ENCODE measurements around the gene DICER1.
"Not testable (repeated sequence)": the region's sequence is repeated elsewhere in the genome, so short reads cannot be mapped to it uniquely, and the experiment has no call there.

Gene DICER1

DNA sequence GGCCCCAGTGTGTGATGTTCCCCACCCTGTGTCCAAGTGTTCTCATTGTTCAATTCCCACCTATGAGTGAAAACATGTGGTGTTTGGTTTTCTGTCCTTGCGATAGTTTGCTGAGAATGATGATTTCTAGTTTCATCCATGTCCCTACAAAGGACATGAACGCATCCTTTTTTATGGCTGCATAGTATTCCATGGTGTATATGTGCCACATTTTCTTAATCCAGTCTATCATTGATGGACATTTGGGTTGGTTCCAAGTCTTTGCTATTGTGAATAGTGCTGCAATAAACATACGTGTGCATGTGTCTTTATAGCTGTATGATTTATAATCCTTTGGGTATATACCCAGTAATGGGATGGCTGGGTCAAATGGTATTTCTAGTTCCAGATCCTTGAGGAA, 18.3 kb upstream of the DICER1 start:
- not testable (repeated sequence) for DNase-seq (ENCODE audit: low spot score); H3K9me3 Mint-ChIP-seq; H3K27ac Mint-ChIP-seq; H3K4me1 Mint-ChIP-seq (ENCODE audit: low read depth); H3K36me3 Mint-ChIP-seq (ENCODE audit: low read depth); H3K4me3 Mint-ChIP-seq
- H3K27me3 Mint-ChIP-seq (ENCODE audit: low read depth) = peaks cover 12% of the 10 kb centered on the region

DNA sequence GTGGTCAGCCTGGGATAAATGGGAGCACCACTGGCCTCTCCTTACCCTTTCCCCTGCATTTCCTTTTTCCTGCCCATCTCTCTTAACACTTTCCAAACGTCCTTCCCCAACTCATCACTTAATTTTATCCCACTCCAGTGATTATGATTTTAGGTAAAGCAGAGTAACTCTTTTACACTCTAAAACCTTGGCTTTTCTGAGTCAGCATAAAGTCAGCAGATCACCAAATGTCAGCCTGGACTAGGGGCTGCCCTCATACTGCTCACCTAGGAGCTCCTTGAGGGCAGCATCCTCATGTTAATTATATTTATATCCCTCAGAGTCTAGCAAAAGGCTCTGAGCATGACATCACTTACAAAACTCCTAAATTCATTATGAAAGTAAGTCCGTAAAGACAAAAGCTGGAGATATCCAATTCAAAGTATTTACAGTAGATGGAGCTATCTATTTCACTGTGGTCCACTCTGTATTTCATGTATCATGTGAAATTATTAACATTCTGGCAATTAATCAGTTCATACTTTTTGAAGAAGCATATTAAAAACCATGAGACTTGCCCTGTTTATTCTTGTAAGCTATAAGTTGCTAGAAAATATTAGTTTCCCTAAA, 17.0 kb upstream of the DICER1 start:
- DNase-seq (ENCODE audit: low spot score) = no peak
- Mint-ChIP-seq H3K27ac (no peak overlapping the region), H3K4me1 (ENCODE audit: low read depth) (no peaks in the 10 kb centered on the region), H3K36me3 (ENCODE audit: low read depth) (no peaks in the 10 kb centered on the region), H3K27me3 (ENCODE audit: low read depth) (peaks cover 12% of the 10 kb centered on the region), H3K4me3 (no peak overlapping the region), H3K9me3 (no peaks in the 10 kb centered on the region)

DNA sequence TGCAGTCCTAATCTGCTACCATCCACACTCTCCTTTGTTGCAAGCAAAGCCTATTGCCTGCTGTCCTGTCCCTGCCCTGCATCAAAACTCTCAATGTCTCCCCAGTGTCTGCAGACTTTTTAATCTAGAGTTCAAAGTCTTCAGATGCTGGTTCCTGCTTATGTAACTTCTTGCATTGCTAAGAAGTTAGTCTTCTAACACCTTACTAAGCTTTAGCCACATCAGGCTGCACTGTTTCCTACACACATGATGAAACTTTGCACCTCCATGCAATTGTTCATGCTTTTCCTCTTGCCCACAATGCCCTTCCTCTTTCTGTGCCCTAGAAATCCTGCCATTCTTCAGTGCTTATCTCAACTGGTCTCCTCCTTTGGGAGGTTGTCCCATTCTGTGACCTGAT, 16.2 kb upstream of the DICER1 start:
- DNase-seq (ENCODE audit: low spot score) = no peak
- H3K27me3 Mint-ChIP-seq (ENCODE audit: low read depth) = peaks cover 12% of the 10 kb centered on the region
- H3K9me3 Mint-ChIP-seq = no peaks in the 10 kb centered on the region
- no peaks in the 10 kb centered on the region for H3K36me3 Mint-ChIP-seq (ENCODE audit: low read depth)
- no peak overlapping the region for H3K27ac Mint-ChIP-seq
- H3K4me3 Mint-ChIP-seq = no peak overlapping the region
- no peaks in the 10 kb centered on the region for H3K4me1 Mint-ChIP-seq (ENCODE audit: low read depth)

DNA sequence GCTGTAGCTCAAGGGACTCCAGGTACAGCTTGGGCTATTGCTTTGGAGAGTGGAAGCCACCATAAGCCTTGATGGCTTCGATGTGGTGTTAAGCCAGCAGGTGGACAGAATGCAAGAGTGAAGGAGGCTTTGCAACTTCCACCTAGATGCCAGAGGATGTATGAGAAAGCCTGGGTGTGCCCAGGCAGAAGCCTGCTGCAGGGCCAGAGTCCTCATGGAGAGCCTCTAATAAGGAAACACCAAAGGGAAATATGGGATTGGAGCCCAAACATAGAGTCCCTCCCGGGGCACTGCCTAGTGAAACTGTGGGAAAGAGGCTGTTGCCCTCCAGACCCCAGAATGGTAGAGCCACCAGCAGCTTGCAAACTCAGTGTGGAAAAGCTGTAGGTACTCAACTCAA, 9.8 kb upstream of the DICER1 start:
- H3K4me1 Mint-ChIP-seq (ENCODE audit: low read depth) = no peaks in the 10 kb centered on the region
- H3K27ac Mint-ChIP-seq = no peak overlapping the region
- H3K4me3 Mint-ChIP-seq = no peak overlapping the region
- no peaks in the 10 kb centered on the region for H3K27me3 Mint-ChIP-seq (ENCODE audit: low read depth)
- H3K9me3 Mint-ChIP-seq = no peaks in the 10 kb centered on the region
- H3K36me3 Mint-ChIP-seq (ENCODE audit: low read depth) = no peaks in the 10 kb centered on the region
- no peak for DNase-seq (ENCODE audit: low spot score)

DNA sequence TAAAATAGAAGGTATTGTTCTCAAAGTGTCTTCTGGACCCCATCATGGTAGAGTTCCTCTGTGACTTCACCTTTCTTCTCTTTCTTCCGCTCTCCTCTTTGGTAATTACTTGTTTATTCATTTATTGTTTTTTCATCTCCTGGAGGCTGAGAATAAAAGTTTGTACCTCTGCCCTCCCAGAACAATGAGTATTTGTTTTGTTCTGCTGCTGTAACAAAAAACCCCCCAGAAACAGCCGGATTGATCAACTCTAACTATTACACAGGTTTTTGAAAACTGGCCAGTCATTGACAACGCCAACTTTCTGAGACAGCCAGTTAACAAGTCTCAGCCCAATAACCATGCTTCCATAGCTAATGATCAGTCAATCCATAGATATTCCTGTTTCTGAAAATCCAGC, 8.2 kb upstream of the DICER1 start:
- no peak overlapping the region for H3K4me3 Mint-ChIP-seq
- DNase-seq (ENCODE audit: low spot score) = no peak
- no peaks in the 10 kb centered on the region for H3K27me3 Mint-ChIP-seq (ENCODE audit: low read depth)
- H3K27ac Mint-ChIP-seq = no peak overlapping the region
- H3K4me1 Mint-ChIP-seq (ENCODE audit: low read depth) = no peaks in the 10 kb centered on the region
- H3K36me3 Mint-ChIP-seq (ENCODE audit: low read depth) = no peaks in the 10 kb centered on the region
- H3K9me3 Mint-ChIP-seq = no peaks in the 10 kb centered on the region

DNA sequence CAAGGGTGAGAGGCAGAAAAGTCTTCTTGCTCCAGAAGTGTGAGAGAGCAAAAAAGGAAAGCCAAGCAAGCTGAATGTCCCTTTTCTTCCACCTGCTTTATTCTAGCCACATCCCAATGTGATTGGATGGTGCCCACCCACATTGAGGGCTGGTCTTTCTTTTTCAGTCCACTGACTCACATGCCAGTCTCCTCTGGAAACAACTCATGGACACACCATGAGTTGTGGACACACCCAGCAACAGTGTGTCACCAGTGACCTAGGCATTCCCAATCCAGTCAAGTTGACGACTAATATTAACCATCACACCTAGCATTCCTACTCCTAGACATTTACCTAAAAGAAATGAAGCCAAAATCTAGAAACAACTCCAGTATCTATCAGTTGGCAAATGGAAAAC, 7.2 kb upstream of the DICER1 start:
- no peak overlapping the region for H3K27ac Mint-ChIP-seq
- no peaks in the 10 kb centered on the region for H3K9me3 Mint-ChIP-seq
- no peaks in the 10 kb centered on the region for H3K27me3 Mint-ChIP-seq (ENCODE audit: low read depth)
- no peak overlapping the region for H3K4me3 Mint-ChIP-seq
- H3K36me3 Mint-ChIP-seq (ENCODE audit: low read depth) = no peaks in the 10 kb centered on the region
- DNase-seq (ENCODE audit: low spot score) = no peak
- no peaks in the 10 kb centered on the region for H3K4me1 Mint-ChIP-seq (ENCODE audit: low read depth)

DNA sequence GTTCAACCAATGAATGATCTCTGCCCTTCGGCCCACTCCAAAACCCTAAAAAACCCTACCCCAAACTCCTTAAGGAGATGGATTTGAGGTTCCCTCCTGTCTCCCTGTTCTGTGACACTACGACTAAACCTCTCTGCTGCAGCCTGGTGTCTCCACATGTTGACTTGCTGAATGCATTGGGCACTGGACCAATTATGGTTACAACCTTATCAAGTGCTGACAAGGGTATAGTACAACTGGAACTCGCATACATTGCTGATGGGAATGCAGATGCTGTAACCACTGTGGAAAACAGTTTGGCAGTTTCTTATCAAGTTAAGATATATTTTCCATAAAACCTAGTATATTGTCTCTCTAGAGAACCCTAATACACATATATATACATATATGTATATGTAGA, 6.3 kb upstream of the DICER1 start:
- Mint-ChIP-seq H3K27ac (no peak overlapping the region), H3K4me1 (ENCODE audit: low read depth) (no peaks in the 10 kb centered on the region), H3K4me3 (no peak overlapping the region), H3K36me3 (ENCODE audit: low read depth) (no peaks in the 10 kb centered on the region), H3K27me3 (ENCODE audit: low read depth) (no peaks in the 10 kb centered on the region), H3K9me3 (no peaks in the 10 kb centered on the region)
- no peak for DNase-seq (ENCODE audit: low spot score)

DNA sequence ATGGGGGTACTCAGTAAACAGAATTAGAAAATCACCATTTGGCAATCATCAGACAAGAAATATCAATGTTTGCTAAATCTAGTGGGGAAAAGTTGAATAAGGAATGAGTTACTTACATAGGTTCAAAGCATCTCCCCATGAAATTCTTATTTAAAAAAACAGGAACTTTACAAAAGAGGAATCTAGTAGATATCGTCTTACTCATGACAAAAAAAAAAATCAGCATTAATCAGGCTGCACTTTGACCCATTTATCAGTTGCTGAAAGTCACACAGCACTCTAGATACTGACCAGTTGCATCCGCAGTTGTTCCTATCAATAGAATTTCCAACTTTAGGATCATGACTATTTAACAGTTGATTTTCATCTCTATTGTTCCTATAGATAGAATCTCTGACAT, 5.8 kb upstream of the DICER1 start:
- H3K27ac Mint-ChIP-seq = no peak overlapping the region
- no peak for DNase-seq (ENCODE audit: low spot score)
- peaks cover 1% of the 10 kb centered on the region for H3K4me1 Mint-ChIP-seq (ENCODE audit: low read depth)
- no peak overlapping the region for H3K4me3 Mint-ChIP-seq
- H3K27me3 Mint-ChIP-seq (ENCODE audit: low read depth) = no peaks in the 10 kb centered on the region
- H3K9me3 Mint-ChIP-seq = no peaks in the 10 kb centered on the region
- no peaks in the 10 kb centered on the region for H3K36me3 Mint-ChIP-seq (ENCODE audit: low read depth)

DNA sequence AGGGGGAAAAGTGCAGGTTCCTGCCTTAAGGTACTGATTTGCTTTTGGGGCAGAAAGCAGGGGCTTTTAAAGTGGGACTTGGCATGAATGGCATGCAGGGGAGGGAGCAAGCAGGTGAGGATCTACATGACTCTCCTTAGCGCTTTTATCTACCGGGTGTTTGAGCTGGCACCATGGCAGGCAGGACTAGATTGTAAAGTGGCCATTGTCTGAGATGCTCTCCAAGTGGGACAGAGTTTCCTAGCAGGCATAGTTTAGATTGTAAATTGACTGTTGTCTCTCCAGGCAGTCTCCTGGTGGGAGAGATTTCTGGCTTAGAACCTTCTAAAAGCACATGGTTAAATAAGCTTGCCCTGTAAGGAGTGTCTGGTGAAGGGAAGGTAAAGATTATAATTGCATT, 5.3 kb upstream of the DICER1 start:
- no peak overlapping the region for H3K4me3 Mint-ChIP-seq
- H3K36me3 Mint-ChIP-seq (ENCODE audit: low read depth) = peaks cover 2% of the 10 kb centered on the region
- H3K4me1 Mint-ChIP-seq (ENCODE audit: low read depth) = peaks cover 6% of the 10 kb centered on the region
- no peak overlapping the region for H3K27ac Mint-ChIP-seq
- no peaks in the 10 kb centered on the region for H3K27me3 Mint-ChIP-seq (ENCODE audit: low read depth)
- no peak for DNase-seq (ENCODE audit: low spot score)
- H3K9me3 Mint-ChIP-seq = no peaks in the 10 kb centered on the region

DNA sequence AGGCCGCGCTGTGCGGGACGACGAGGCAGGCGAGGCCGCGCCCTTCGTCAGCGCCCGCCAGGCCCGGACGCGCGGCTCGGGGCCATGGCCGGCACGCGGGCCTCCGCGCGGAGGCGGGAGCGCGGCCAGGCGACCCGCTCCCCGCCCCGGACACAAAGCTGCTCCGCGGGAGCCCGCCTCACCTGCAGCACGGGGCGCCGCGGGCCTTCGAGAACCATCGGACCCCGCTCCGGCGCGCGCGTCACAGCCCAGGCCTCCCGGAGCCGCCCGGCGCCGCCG, 342 bp downstream of the DICER1 start:
- Mint-ChIP-seq H3K9me3 (no peaks in the 10 kb centered on the region), H3K27me3 (ENCODE audit: low read depth) (no peaks in the 10 kb centered on the region), H3K4me3 (no peak overlapping the region), H3K27ac (peak overlapping the region; percentile 99), H3K4me1 (ENCODE audit: low read depth) (peaks cover 29% of the 10 kb centered on the region), H3K36me3 (ENCODE audit: low read depth) (peaks cover 16% of the 10 kb centered on the region)
- no peak for DNase-seq (ENCODE audit: low spot score)

DNA sequence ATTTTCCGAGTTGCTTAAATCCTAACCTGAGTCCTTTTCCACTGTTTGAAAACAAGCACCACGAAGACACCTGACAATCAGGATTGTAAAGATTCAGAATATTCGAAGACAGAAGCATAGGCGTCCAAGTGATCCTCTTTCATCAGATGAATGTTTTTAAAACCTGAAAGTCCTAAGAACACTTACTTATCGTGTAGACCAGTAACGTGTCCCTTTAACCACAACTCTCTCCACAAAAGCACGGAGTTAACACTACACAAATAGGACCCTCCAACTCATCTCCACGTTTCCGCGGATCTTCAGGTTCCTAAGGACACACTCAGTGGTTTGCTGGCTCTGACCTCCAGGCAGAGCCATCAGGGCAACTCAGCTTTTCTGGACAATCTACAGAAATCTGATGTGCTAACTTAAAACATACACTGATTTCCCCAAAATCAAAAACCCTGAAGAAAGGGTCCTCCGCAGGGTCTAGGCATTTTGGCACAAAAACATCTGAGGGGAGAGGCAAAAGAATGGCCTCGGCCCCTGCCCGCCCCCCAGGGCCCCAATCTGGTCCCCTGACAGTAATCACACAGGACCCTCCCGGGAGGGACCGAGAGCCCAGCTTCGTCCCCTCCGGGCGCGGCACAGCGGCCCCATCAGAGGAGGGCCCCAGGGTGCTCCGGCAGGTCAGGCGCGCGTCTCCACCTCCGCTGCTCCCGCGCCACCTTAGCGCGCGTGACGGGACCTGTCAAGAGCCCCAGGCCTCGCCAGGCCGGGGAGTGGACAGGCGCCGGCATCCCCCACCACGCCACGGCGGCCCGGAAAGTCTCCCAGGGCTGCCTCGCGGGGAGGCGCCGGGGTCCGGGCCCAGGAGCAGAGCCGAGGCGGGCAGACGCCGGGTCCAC, 925 bp downstream of the DICER1 start:
- H3K27ac Mint-ChIP-seq = peak overlapping the region; percentile 76

DNA sequence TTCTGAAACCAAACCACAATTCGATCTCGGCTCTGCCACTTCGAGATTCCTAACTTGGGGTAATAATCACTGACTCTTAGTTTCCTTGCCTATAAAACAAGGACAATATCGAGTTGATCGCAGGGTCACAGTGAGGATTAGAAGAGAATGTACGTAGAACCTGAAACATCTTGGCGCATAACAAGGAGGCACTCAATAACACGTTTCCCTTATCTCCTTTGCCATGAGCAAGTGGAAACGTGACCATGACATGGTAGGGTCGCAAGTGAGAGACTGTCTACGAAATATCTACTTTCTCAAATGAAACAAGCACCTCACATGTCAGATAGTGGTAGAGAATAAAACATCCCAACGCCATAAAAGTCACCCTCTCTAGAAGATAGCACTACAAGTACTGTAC, 2.3 kb downstream of the DICER1 start:
- Mint-ChIP-seq H3K27me3 (ENCODE audit: low read depth) (no peaks in the 10 kb centered on the region), H3K4me1 (ENCODE audit: low read depth) (peaks cover 40% of the 10 kb centered on the region), H3K27ac (peak overlapping the region; percentile 71), H3K36me3 (ENCODE audit: low read depth) (peaks cover 16% of the 10 kb centered on the region), H3K9me3 (no peaks in the 10 kb centered on the region), H3K4me3 (peak overlapping the region; percentile 87)
- no peak for DNase-seq (ENCODE audit: low spot score)

More for the DNA sequence above, 925 bp downstream of the DICER1 start:
- DNase-seq (ENCODE audit: low spot score) = peak; percentile 7
- peaks cover 33% of the 10 kb centered on the region for H3K4me1 Mint-ChIP-seq (ENCODE audit: low read depth)
- peak overlapping the region; percentile 87 for H3K4me3 Mint-ChIP-seq
- H3K36me3 Mint-ChIP-seq (ENCODE audit: low read depth) = peaks cover 16% of the 10 kb centered on the region
- no peaks in the 10 kb centered on the region for H3K9me3 Mint-ChIP-seq
- no peaks in the 10 kb centered on the region for H3K27me3 Mint-ChIP-seq (ENCODE audit: low read depth)

DNA sequence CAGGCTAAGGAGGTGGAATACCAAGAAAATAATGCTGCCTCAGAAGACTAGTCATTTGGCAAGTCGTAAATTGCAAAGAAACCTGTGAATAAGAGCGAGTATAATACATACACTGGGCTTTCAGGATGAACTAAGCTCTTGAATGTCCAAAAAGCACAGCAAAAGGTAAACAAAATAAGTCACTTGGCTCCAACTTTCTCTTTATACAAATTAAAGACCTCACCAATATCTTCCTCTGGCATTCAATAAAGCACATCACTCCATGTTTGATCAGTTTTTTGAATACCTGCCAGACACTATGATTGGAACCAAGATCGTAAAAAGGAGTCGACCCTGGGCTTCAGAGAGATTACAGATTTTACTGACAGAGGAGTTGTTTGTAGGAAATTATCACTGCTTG, 3.5 kb downstream of the DICER1 start:
- Mint-ChIP-seq H3K4me3 (no peak overlapping the region), H3K36me3 (ENCODE audit: low read depth) (peaks cover 16% of the 10 kb centered on the region), H3K27me3 (ENCODE audit: low read depth) (no peaks in the 10 kb centered on the region), H3K27ac (no peak overlapping the region), H3K9me3 (no peaks in the 10 kb centered on the region), H3K4me1 (ENCODE audit: low read depth) (peaks cover 40% of the 10 kb centered on the region)
- DNase-seq (ENCODE audit: low spot score) = no peak

DNA sequence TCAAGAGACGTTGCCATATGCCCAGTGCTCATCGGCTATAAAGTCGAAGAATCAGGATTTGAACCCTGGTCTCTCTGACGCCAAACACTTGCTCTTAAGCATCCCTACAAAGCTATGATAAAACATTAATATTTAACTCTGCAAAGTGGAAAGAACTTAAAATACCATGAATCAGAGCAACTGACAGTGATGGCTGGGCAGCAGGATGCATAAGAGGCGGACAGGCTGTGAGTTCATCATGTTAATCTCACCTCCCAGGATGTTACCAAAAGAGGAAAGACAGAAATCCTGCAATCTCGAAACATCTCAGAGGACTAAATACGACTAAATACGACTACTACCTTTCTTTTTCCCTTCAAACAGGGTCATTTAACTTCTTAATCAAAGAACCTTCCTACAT, 5.8 kb downstream of the DICER1 start:
- Mint-ChIP-seq H3K36me3 (ENCODE audit: low read depth) (peaks cover 31% of the 10 kb centered on the region), H3K27ac (no peak overlapping the region), H3K27me3 (ENCODE audit: low read depth) (no peaks in the 10 kb centered on the region)

DNA sequence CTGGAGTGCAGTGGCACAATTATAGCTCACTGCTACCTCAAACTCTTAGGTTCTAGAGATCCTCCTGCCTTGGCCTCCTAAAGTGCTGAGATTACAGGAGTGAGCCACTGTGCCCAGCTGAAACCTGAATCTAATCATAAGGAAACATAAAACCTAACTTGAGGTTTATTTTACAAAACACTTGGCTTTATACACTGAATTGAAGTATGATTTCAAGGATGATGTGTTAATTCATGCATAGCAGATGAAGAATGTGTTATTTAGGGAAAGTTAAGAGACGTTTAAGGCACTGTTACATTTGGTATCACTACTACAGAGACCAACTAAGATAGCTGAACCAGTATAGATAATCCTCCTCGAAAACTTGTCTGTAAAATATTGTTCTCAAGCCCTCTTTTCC, 6.4 kb downstream of the DICER1 start:
- Mint-ChIP-seq H3K27ac (no peak overlapping the region), H3K4me1 (ENCODE audit: low read depth) (peaks cover 29% of the 10 kb centered on the region), H3K27me3 (ENCODE audit: low read depth) (no peaks in the 10 kb centered on the region), H3K36me3 (ENCODE audit: low read depth) (peaks cover 35% of the 10 kb centered on the region), H3K9me3 (peaks cover 11% of the 10 kb centered on the region), H3K4me3 (no peak overlapping the region)
- DNase-seq (ENCODE audit: low spot score) = no peak

More for the DNA sequence above, 5.8 kb downstream of the DICER1 start:
- Mint-ChIP-seq H3K4me1 (ENCODE audit: low read depth) (peaks cover 34% of the 10 kb centered on the region), H3K9me3 (peaks cover 6% of the 10 kb centered on the region), H3K4me3 (no peak overlapping the region)
- no peak for DNase-seq (ENCODE audit: low spot score)
